Measurements from ENCODE around the gene HLA-DPB1. TPM values are rescaled to one million over a fixed set of nuclear protein-coding genes. Genes with fewer than 3 reads are reported as not detected.

HLA-DPB1 gene
- total RNA-seq, 1 experiment from 2014 or later, result not detected

- Histone ChIP-seq H3K36me3 (ENCODE audit: control insufficient read depth, insufficient read depth, low read length) (no peaks in the 10 kb centered on the region), H3K9me3 (no peaks in the 10 kb centered on the region; the same call in 1 of the 2 replicates), H3K4me3 (ENCODE audit: low read depth, low read length) (no peak overlapping the region), H3K27me3 (replicated peaks; ENCODE audit: control insufficient read depth, insufficient read depth, low read length) (peaks cover 1% of the 10 kb centered on the region), H3K4me1 (no peaks in the 10 kb centered on the region; the same call in 1 of the 2 replicates)
- peaks cover 6% of the 10 kb centered on the region for H3K9me3 Mint-ChIP-seq (ENCODE audit: unreplicated experiment)
- no peaks in the 10 kb centered on the region for H3K4me1 Mint-ChIP-seq (ENCODE audit: low read depth, unreplicated experiment)
- no peaks in the 10 kb centered on the region for H3K36me3 Mint-ChIP-seq (ENCODE audit: insufficient read depth, unreplicated experiment)
- no peak for TF ChIP-seq CTCF (IDR thresholded peaks at IDR 0.05; ENCODE audit: insufficient read depth in 1 of 2, low read depth in 1 of 2, low read length in 1 of 2, severe bottlenecking in 1 of 2, unreplicated experiment in 1 of 2)
- H3K27ac Mint-ChIP-seq (ENCODE audit: unreplicated experiment), result no peak overlapping the region
- no TSS peak for BruUV-seq (replicated peaks)
- intact Hi-C loops (cut with micrococcal nuclease; ENCODE audit: unreplicated experiment), result no loop called here
- CTCF ChIA-PET, result no interaction called here
- no peak for DNase-seq
- POLR2A ChIA-PET, result no interaction called here
- H3K4me3 Mint-ChIP-seq (ENCODE audit: unreplicated experiment), result no peak overlapping the region
- peaks cover 34% of the 10 kb centered on the region for H3K27me3 Mint-ChIP-seq (ENCODE audit: insufficient read depth, unreplicated experiment)
Measured at GRCh38 chr6:33113755-33114154, 38.0 kb downstream of the HLA-DPB1 start.

GRCh38 chr6:33114406-33114805 lies 38.6 kb downstream of the HLA-DPB1 start:
- H3K4me1 Mint-ChIP-seq (ENCODE audit: low read depth, unreplicated experiment), result no peaks in the 10 kb centered on the region

GRCh38 chr6:33116417-33116816 lies 40.6 kb downstream of the HLA-DPB1 start:
- no peak for TF ChIP-seq CTCF (IDR thresholded peaks at IDR 0.05; ENCODE audit: insufficient read depth in 1 of 2, low read depth in 1 of 2, low read length in 1 of 2, severe bottlenecking in 1 of 2, unreplicated experiment in 1 of 2)
- Histone ChIP-seq H3K36me3 (ENCODE audit: control insufficient read depth, insufficient read depth, low read length) (no peaks in the 10 kb centered on the region), H3K9me3 (no peaks in the 10 kb centered on the region; the same call in 1 of the 2 replicates), H3K4me1 (no peaks in the 10 kb centered on the region; the same call in 1 of the 2 replicates), H3K27me3 (replicated peaks; ENCODE audit: control insufficient read depth, insufficient read depth, low read length) (peaks cover 1% of the 10 kb centered on the region), H3K4me3 (ENCODE audit: low read depth, low read length) (no peak overlapping the region)
- no peaks in the 10 kb centered on the region for H3K4me1 Mint-ChIP-seq (ENCODE audit: low read depth, unreplicated experiment)
- peaks cover 21% of the 10 kb centered on the region for H3K27me3 Mint-ChIP-seq (ENCODE audit: insufficient read depth, unreplicated experiment)
- no TSS peak for BruUV-seq (replicated peaks)
- H3K4me3 Mint-ChIP-seq (ENCODE audit: unreplicated experiment), result no peak overlapping the region
- H3K27ac Mint-ChIP-seq (ENCODE audit: unreplicated experiment), result no peak overlapping the region
- DNase-seq, result no peak
- intact Hi-C loops (cut with micrococcal nuclease; ENCODE audit: unreplicated experiment), result no loop called here
- POLR2A ChIA-PET, result no interaction called here
- H3K9me3 Mint-ChIP-seq (ENCODE audit: unreplicated experiment), result peaks cover 6% of the 10 kb centered on the region
- no peaks in the 10 kb centered on the region for H3K36me3 Mint-ChIP-seq (ENCODE audit: insufficient read depth, unreplicated experiment)
- CTCF ChIA-PET, result no interaction called here

More at GRCh38 chr6:33114406-33114805, 38.6 kb downstream of the HLA-DPB1 start:
- DNase-seq, result no peak
- no peak for TF ChIP-seq CTCF (IDR thresholded peaks at IDR 0.05; ENCODE audit: insufficient read depth in 1 of 2, low read depth in 1 of 2, low read length in 1 of 2, severe bottlenecking in 1 of 2, unreplicated experiment in 1 of 2)
- Mint-ChIP-seq H3K36me3 (ENCODE audit: insufficient read depth, unreplicated experiment) (no peaks in the 10 kb centered on the region), H3K4me3 (ENCODE audit: unreplicated experiment) (no peak overlapping the region), H3K9me3 (ENCODE audit: unreplicated experiment) (peaks cover 6% of the 10 kb centered on the region), H3K27ac (ENCODE audit: unreplicated experiment) (no peak overlapping the region), H3K27me3 (ENCODE audit: insufficient read depth, unreplicated experiment) (peaks cover 32% of the 10 kb centered on the region)
- H3K36me3 ChIP-seq (ENCODE audit: control insufficient read depth, insufficient read depth, low read length), result no peaks in the 10 kb centered on the region
- no peaks in the 10 kb centered on the region; the same call in 1 of the 2 replicates for H3K4me1 ChIP-seq
- no TSS peak for BruUV-seq (replicated peaks)
- POLR2A ChIA-PET, result no interaction called here
- CTCF ChIA-PET, result no interaction called here
- intact Hi-C loops (cut with micrococcal nuclease; ENCODE audit: unreplicated experiment), result no loop called here
- H3K9me3 ChIP-seq, result no peaks in the 10 kb centered on the region; the same call in 1 of the 2 replicates
- no peak overlapping the region for H3K4me3 ChIP-seq (ENCODE audit: low read depth, low read length)
- H3K27me3 ChIP-seq (replicated peaks; ENCODE audit: control insufficient read depth, insufficient read depth, low read length), result peaks cover 1% of the 10 kb centered on the region
